ENCODE data around the gene PTBP2.

Gene PTBP2

DNA sequence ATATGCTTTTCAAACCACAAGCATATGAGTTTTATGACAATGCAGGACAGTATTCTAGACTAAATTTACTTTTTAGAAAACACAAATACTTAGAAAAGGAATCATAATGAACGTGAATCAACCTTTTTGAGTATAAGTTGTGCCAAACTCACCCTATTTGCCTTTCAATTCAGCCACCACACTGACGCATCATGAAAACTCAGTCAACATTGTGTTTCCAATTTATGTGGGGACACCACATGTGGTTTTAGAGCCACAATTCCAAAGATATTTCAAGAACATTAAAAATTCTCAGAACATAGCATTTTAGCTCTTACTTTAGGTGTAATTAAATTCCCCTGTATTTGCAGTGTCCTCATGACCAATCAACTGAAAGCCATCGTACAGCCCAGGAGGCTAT lies 118.8 kb downstream of the PTBP2 start:
- H3K4me3 ChIP-seq (ENCODE audit: low read depth, low read length), result no peak overlapping the region
- TF ChIP-seq, protein P1, sequence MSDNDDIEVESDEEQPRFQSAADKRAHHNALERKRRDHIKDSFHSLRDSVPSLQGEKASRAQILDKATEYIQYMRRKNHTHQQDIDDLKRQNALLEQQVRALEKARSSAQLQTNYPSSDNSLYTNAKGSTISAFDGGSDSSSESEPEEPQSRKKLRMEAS (IDR thresholded peaks at IDR 0.05; ENCODE audit: low read depth, low read length), result no peak
- no peak for DNase-seq (ENCODE audit: low read depth)

DNA sequence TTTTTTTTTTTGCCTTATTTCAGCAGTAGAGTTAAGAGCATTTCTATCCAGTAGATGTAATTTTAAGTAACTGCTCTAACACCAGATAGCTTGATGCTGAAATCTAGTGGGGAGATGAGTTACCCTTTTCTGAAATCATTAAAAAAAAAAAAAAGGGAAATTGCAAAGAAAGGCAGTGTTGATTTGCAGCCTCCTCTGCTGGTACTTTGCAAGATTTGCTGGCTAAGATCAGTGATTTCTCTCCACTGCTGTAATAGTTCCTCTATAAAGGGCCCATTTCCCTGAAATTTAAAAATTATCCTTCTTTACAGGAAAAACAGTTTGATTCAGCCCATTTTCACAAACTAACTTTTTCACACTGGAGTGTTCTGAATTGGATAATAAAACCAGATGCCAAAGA lies 120.6 kb downstream of the PTBP2 start:
- DNase-seq (ENCODE audit: low read depth), result peak; percentile 34
- TF ChIP-seq CTCF (IDR thresholded peaks at IDR 0.05; ENCODE audit: low read depth, low read length) (peak; percentile 35), POLR2A (IDR thresholded peaks at IDR 0.05; ENCODE audit: extremely low read depth, insufficient read length) (no peak)
- no peak overlapping the region for H3K4me3 ChIP-seq (ENCODE audit: low read depth, low read length)

GRCh38 chr1:96843196-96843595 lies 121.6 kb downstream of the PTBP2 start:
- DNase-seq (ENCODE audit: low read depth), result peak; percentile 55
- TF ChIP-seq POLR2A (IDR thresholded peaks at IDR 0.05; ENCODE audit: extremely low read depth, insufficient read length) (no peak), CTCF (IDR thresholded peaks at IDR 0.05; ENCODE audit: low read depth, low read length) (no peak)
- TF ChIP-seq, protein P1 (IDR thresholded peaks at IDR 0.05; ENCODE audit: low read depth, low read length), result peak; percentile 44; the same call in 1 of the 2 replicates
- no peak overlapping the region for H3K4me3 ChIP-seq (ENCODE audit: low read depth, low read length)

- no peak for DNase-seq (ENCODE audit: low read depth)
- TF ChIP-seq, protein P1 (IDR thresholded peaks at IDR 0.05; ENCODE audit: low read depth, low read length), result no peak
- TF ChIP-seq CTCF (IDR thresholded peaks at IDR 0.05; ENCODE audit: low read depth, low read length) (no peak), POLR2A (IDR thresholded peaks at IDR 0.05; ENCODE audit: extremely low read depth, insufficient read length) (no peak), MYC (IDR thresholded peaks at IDR 0.05; ENCODE audit: low read depth, low read length) (no peak)
- no peak overlapping the region for H3K4me3 ChIP-seq (ENCODE audit: low read depth, low read length)
These were observed 122.0 kb downstream of the PTBP2 start for GRCh38 chr1:96843601-96844000.

GRCh38 chr1:96845464-96845863 lies 123.9 kb downstream of the PTBP2 start:
- H3K4me3 ChIP-seq (ENCODE audit: low read depth, low read length), result no peak overlapping the region
- no peak for TF ChIP-seq POLR2A (IDR thresholded peaks at IDR 0.05; ENCODE audit: extremely low read depth, insufficient read length)
- no peak for TF ChIP-seq MYC (IDR thresholded peaks at IDR 0.05; ENCODE audit: low read depth, low read length)
- TF ChIP-seq, protein P1 (IDR thresholded peaks at IDR 0.05; ENCODE audit: low read depth, low read length), result 0 out of 2 replicates have a peak, but pooled peaks have one; percentile 7
- peak; percentile 79 for TF ChIP-seq CTCF (IDR thresholded peaks at IDR 0.05; ENCODE audit: low read depth, low read length)
- DNase-seq (ENCODE audit: low read depth), result peak; percentile 62

DNA sequence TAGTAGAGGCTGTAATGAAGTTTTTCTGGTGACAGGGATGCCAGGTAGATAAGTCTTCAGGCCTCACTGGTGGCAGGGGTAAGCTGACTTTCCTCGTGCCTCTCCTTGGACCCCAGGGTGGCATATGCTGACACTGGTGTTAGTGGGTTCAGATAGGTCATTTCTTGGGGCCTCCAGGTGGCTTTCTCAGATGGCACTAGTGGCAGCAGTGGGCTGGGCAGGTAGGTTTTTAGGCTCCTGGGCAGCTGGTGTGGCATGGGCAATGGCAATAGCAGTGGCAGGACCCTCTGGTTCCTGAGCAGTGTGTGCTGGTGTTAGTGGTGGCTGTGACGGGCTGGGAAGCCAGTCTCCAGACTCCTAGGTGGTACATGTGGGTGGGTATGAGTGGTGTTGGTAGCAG lies 140.3 kb downstream of the PTBP2 start:
- no peak for TF ChIP-seq MYC (IDR thresholded peaks at IDR 0.05; ENCODE audit: low read depth, low read length)
- TF ChIP-seq CTCF (IDR thresholded peaks at IDR 0.05; ENCODE audit: low read depth, low read length), result no peak
- TF ChIP-seq, protein P1 (IDR thresholded peaks at IDR 0.05; ENCODE audit: low read depth, low read length), result no peak
- no peak for TF ChIP-seq POLR2A (IDR thresholded peaks at IDR 0.05; ENCODE audit: extremely low read depth, insufficient read length)
- DNase-seq (ENCODE audit: low read depth), result no peak
- H3K4me3 ChIP-seq (ENCODE audit: low read depth, low read length), result no peak overlapping the region

All from NB4 (cell line).